GM21381 (cell line): ENCODE data around the gene MSMO1.
"Not testable (repeated sequence)": the region's sequence is repeated elsewhere in the genome, so short reads cannot be mapped to it uniquely, and the experiment has no call there.

ENCODE experiments used
- ATAC-seq: cut with Tn5 transposase; IDR thresholded peaks from one replicate; pipeline ENCODE4 v1.9.1; 2021; ENCODE audit warnings: mild to moderate bottlenecking, moderate library complexity; ENCODE audit not compliant: unreplicated experiment

Gene MSMO1

GRCh38 chr4:165324236-165324917 lies 3.1 kb upstream of the MSMO1 start:
- no peak for ATAC-seq

- no peak for ATAC-seq
Observed at GRCh38 chr4:165324918-165325304, 2.6 kb upstream of the MSMO1 start.

GRCh38 chr4:165325732-165326512 lies 1.5 kb upstream of the MSMO1 start:
- ATAC-seq = no peak

GRCh38 chr4:165326831-165327210 lies 648 bp upstream of the MSMO1 start:
- ATAC-seq = no peak

GRCh38 chr4:165328101-165328425 lies 594 bp downstream of the MSMO1 start:
- ATAC-seq = no peak

- no peak for ATAC-seq
Observed at GRCh38 chr4:165328708-165329107, 1.2 kb downstream of the MSMO1 start.

GRCh38 chr4:165330071-165330470 lies 2.6 kb downstream of the MSMO1 start:
- ATAC-seq = no peak

- ATAC-seq = no peak
Observed at GRCh38 chr4:165330666-165331065, 3.2 kb downstream of the MSMO1 start.

GRCh38 chr4:165331359-165331758 lies 3.9 kb downstream of the MSMO1 start:
- no peak for ATAC-seq

- ATAC-seq = no peak
Observed at GRCh38 chr4:165331823-165332222, 4.4 kb downstream of the MSMO1 start.

- no peak for ATAC-seq
Observed at GRCh38 chr4:165332502-165332901, 5.0 kb downstream of the MSMO1 start.

- ATAC-seq = no peak
Observed at GRCh38 chr4:165335163-165335703, 7.8 kb downstream of the MSMO1 start.

- ATAC-seq = no peak
Observed at GRCh38 chr4:165336743-165337142, 9.3 kb downstream of the MSMO1 start.

GRCh38 chr4:165342340-165342739 lies 14.9 kb downstream of the MSMO1 start:
- ATAC-seq = not testable (repeated sequence)

- ATAC-seq = no peak
Observed at GRCh38 chr4:165343353-165344191, 16.1 kb downstream of the MSMO1 start.

- no peak for ATAC-seq
Observed at GRCh38 chr4:165345666-165346417, 18.4 kb downstream of the MSMO1 start.

- no peak for ATAC-seq
Observed at GRCh38 chr4:165347647-165348569, 20.4 kb downstream of the MSMO1 start.

GRCh38 chr4:165351359-165352130 lies 24.1 kb downstream of the MSMO1 start:
- ATAC-seq = no peak

- ATAC-seq = no peak
Observed at GRCh38 chr4:165355900-165356300, 28.4 kb downstream of the MSMO1 start.
